CD4-positive, alpha-beta T cell treated with Interleukin-6 for 4 hours (primary cell): Measurements from ENCODE around the gene ZNG1F.
"Not testable (repeated sequence)": the region's sequence is repeated elsewhere in the genome, so short reads cannot be mapped to it uniquely, and the experiment has no call there.

Experiments used
- DNase-seq: peaks from one replicate; pipeline ENCODE4 v3.0.0-alpha.2; 2020; ENCODE audit warnings: mixed read lengths

ZNG1F gene

GRCh38 chr9:41120696-41121095 lies 68.4 kb downstream of the ZNG1F start:
- not testable (repeated sequence) for DNase-seq

- not testable (repeated sequence) for DNase-seq
These were observed 69.4 kb downstream of the ZNG1F start for GRCh38 chr9:41119719-41120118.

GRCh38 chr9:41119311-41119710 lies 69.8 kb downstream of the ZNG1F start:
- not testable (repeated sequence) for DNase-seq

- DNase-seq = not testable (repeated sequence)
These were observed 75.8 kb downstream of the ZNG1F start for GRCh38 chr9:41113348-41113747.

GRCh38 chr9:41111414-41111813 lies 77.7 kb downstream of the ZNG1F start:
- not testable (repeated sequence) for DNase-seq

- DNase-seq = not testable (repeated sequence)
These were observed 78.2 kb downstream of the ZNG1F start for GRCh38 chr9:41110913-41111312.

- DNase-seq = not testable (repeated sequence)
These were observed 79.9 kb downstream of the ZNG1F start for GRCh38 chr9:41109253-41109652.

- DNase-seq = not testable (repeated sequence)
These were observed 80.3 kb downstream of the ZNG1F start for GRCh38 chr9:41108816-41109215.

GRCh38 chr9:41106472-41107116 lies 82.5 kb downstream of the ZNG1F start:
- DNase-seq = not testable (repeated sequence)

- not testable (repeated sequence) for DNase-seq
These were observed 83.4 kb downstream of the ZNG1F start for GRCh38 chr9:41105557-41106253.

- DNase-seq = not testable (repeated sequence)
These were observed 84.6 kb downstream of the ZNG1F start for GRCh38 chr9:41104542-41104941.

- DNase-seq = not testable (repeated sequence)
These were observed 88.6 kb downstream of the ZNG1F start for GRCh38 chr9:41100508-41100907.

GRCh38 chr9:41098759-41099158 lies 90.4 kb downstream of the ZNG1F start:
- not testable (repeated sequence) for DNase-seq

- not testable (repeated sequence) for DNase-seq
These were observed 94.1 kb downstream of the ZNG1F start for GRCh38 chr9:41095060-41095459.

- not testable (repeated sequence) for DNase-seq
These were observed 94.9 kb downstream of the ZNG1F start for GRCh38 chr9:41094010-41094773.

- not testable (repeated sequence) for DNase-seq
These were observed 98.2 kb downstream of the ZNG1F start for GRCh38 chr9:41090922-41091321.

GRCh38 chr9:41090386-41090785 lies 98.7 kb downstream of the ZNG1F start:
- not testable (repeated sequence) for DNase-seq

GRCh38 chr9:41088450-41089059 lies 100.6 kb downstream of the ZNG1F start:
- not testable (repeated sequence) for DNase-seq

- DNase-seq = not testable (repeated sequence)
These were observed 101.2 kb downstream of the ZNG1F start for GRCh38 chr9:41087929-41088328.

GRCh38 chr9:41087157-41087780 lies 101.8 kb downstream of the ZNG1F start:
- not testable (repeated sequence) for DNase-seq

GRCh38 chr9:41086685-41087084 lies 102.4 kb downstream of the ZNG1F start:
- not testable (repeated sequence) for DNase-seq

- DNase-seq = not testable (repeated sequence)
These were observed 102.9 kb downstream of the ZNG1F start for GRCh38 chr9:41086215-41086614.
